Vagina (tissue), 2 donors: ENCODE measurements around the gene C1orf116.

Experiments
- POLR2A ChIP-seq, 2 donors: fragments of 450-650 bp; IDR thresholded peaks; one replicate each; pipeline ENCODE4 v1.6.1; 2017; ENCODE audit warnings: antibody characterized with exemption in 2 of 2, mild to moderate bottlenecking in 2 of 2, moderate library complexity in 2 of 2
- TF ChIP-seq, protein P1 (sequence below), 3 experiments: fragments of 450-650 bp in 2 of 3; fragments of 200-600 bp in 1 of 3; sonication (generic) in 1 of 3; IDR thresholded peaks; one replicate each; pipeline ENCODE4 v1.5.1; 2017 to 2019; ENCODE audit warnings: antibody characterized with exemption in 3 of 3, mild to moderate bottlenecking in 2 of 3, moderate library complexity in 2 of 3

DNA sequence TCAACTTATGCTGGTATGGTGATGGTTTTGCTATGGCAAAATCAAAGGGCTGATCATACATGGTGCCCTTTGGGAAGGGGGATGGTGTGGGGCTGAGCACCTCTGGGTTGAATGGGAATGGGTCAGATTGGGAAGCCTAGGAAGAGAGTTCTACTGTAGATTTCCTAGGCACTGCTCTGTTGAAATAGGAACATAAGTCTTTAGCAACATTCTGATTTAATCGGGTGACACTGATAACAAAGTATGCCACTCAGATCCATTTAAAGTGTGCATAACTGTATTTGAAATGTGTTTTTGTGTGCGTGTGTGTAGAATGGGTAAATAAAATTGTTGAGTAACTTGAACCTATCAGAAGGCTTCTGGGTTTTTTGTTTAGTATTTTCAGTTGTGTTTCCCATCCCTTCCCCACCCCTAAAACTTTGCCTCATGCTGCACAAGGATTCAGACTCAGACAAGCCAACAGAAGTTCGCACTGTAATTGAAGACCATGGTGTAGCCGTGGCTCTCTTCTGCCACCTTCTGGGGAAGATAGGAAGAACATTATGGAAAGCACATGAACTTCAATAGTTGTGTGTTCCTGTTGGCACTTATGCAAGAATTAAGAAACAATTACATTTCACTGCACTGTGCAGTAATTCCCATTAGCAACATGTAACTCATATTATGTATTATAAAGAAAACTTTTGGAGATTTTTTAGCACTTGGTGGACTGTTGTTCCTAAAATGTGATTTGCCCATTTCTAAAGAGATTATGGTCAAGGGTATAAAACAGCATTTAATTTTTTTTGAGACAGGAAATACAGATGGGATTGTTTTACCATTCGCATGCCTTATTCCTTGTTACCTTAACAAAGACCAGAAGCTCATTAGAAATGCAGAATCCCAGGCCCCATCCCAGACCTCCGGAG lies 45.2 kb upstream of the C1orf116 start:
- TF ChIP-seq, protein P1, sequence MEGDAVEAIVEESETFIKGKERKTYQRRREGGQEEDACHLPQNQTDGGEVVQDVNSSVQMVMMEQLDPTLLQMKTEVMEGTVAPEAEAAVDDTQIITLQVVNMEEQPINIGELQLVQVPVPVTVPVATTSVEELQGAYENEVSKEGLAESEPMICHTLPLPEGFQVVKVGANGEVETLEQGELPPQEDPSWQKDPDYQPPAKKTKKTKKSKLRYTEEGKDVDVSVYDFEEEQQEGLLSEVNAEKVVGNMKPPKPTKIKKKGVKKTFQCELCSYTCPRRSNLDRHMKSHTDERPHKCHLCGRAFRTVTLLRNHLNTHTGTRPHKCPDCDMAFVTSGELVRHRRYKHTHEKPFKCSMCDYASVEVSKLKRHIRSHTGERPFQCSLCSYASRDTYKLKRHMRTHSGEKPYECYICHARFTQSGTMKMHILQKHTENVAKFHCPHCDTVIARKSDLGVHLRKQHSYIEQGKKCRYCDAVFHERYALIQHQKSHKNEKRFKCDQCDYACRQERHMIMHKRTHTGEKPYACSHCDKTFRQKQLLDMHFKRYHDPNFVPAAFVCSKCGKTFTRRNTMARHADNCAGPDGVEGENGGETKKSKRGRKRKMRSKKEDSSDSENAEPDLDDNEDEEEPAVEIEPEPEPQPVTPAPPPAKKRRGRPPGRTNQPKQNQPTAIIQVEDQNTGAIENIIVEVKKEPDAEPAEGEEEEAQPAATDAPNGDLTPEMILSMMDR (IDR thresholded peaks at IDR 0.05) = peak; percentile 51 to 85 (median 84)
- TF ChIP-seq POLR2A (IDR thresholded peaks at IDR 0.05) = no peak
